Chondrocyte (in vitro differentiated cells): ENCODE data around the gene PRPF8. TPM values are rescaled to one million over a fixed set of nuclear protein-coding genes. Genes with fewer than 3 reads are reported as not detected.
A peak's percentile ranks its signal among the peaks of the same experiment; 100 is the strongest.

Source experiments
- DNase-seq: peaks from one replicate; pipeline ENCODE4 v3.0.0; 2021; ENCODE audit warnings: mixed read lengths, low spot score
- H3K27ac Mint-ChIP-seq: one replicate; pipeline ENCODE4 v1.8.0; 2021; ENCODE audit warnings: mild to moderate bottlenecking, moderate library complexity, mixed read lengths; ENCODE audit not compliant: unreplicated experiment
- H3K27me3 Mint-ChIP-seq: 2 replicates; pipeline ENCODE4 v1.8.0; 2021; ENCODE audit warnings: low read depth, mixed read lengths
- H3K36me3 Mint-ChIP-seq: 2 replicates; pipeline ENCODE4 v1.8.0; 2021; ENCODE audit warnings: low read depth, mixed read lengths
- H3K4me1 Mint-ChIP-seq: 2 replicates; pipeline ENCODE4 v1.8.0; 2021; ENCODE audit warnings: low read depth, mild to moderate bottlenecking, mixed read lengths
- H3K4me3 Mint-ChIP-seq: one replicate; pipeline ENCODE4 v1.8.0; 2021; ENCODE audit warnings: mild to moderate bottlenecking, moderate library complexity, mixed read lengths; ENCODE audit not compliant: unreplicated experiment
- H3K9me3 Mint-ChIP-seq: 2 replicates; pipeline ENCODE4 v1.8.0; 2021; ENCODE audit warnings: low read depth, mixed read lengths
- total RNA-seq: library from RNA; stranded (reverse); gene quantifications from 3 replicates; pipeline ENCODE4 v1.2.1, GENCODE V29; 2021
- TF ChIP-seq, protein P1 (sequence below): fragments of 200-600 bp; sonication (generic); IDR thresholded peaks from 2 replicates; pipeline ENCODE4 v1.5.0; 2021; ENCODE audit warnings: antibody characterized with exemption, mild to moderate bottlenecking, moderate library complexity

Gene PRPF8
- total RNA-seq, 1 donor from 2014 or later: 164 TPM

DNA sequence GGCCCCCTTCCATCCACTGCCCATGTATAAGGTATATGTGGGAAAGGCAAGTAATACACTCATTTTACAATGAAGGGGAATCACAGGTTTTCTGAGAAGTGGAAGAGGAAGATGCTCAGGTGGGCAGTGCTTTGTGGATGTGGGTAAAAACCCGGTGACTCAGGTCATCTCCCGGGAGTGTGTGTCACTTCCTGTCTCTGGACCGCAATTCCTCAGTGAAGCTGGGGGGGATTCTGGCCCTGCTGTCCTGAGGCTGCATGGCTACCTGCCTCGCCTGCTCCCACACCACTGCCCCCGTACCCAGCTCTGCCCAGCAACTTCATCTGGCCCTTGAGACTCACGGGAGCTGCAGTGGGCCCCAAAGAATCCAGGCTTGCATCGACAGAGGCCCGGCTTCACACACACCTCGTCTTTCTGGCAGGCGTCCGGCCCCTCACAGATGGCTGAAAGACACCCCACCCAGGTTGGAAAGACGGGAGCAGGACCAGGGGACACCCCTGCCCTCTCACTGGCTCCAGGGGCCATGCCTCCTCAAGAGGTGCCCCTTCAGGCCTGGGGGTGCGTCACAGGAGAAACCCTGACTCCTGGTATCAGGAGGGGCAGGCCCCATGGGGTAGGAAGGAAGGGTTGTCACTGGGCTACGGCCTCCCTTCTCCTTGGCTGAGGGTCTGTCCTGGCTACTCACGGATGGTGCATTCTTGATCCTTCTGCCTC lies 40.0 kb downstream of the PRPF8 start:
- no peak for DNase-seq
- Mint-ChIP-seq H3K4me3 (peak overlapping the region; percentile 71), H3K4me1 (peaks cover 12% of the 10 kb centered on the region), H3K9me3 (no peaks in the 10 kb centered on the region), H3K27me3 (peaks cover 2% of the 10 kb centered on the region), H3K36me3 (no peaks in the 10 kb centered on the region), H3K27ac (no peak overlapping the region)
- TF ChIP-seq, protein P1, sequence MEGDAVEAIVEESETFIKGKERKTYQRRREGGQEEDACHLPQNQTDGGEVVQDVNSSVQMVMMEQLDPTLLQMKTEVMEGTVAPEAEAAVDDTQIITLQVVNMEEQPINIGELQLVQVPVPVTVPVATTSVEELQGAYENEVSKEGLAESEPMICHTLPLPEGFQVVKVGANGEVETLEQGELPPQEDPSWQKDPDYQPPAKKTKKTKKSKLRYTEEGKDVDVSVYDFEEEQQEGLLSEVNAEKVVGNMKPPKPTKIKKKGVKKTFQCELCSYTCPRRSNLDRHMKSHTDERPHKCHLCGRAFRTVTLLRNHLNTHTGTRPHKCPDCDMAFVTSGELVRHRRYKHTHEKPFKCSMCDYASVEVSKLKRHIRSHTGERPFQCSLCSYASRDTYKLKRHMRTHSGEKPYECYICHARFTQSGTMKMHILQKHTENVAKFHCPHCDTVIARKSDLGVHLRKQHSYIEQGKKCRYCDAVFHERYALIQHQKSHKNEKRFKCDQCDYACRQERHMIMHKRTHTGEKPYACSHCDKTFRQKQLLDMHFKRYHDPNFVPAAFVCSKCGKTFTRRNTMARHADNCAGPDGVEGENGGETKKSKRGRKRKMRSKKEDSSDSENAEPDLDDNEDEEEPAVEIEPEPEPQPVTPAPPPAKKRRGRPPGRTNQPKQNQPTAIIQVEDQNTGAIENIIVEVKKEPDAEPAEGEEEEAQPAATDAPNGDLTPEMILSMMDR: no peak

- Mint-ChIP-seq H3K36me3 (no peaks in the 10 kb centered on the region), H3K27ac (no peak overlapping the region), H3K4me1 (peaks cover 12% of the 10 kb centered on the region), H3K4me3 (peak overlapping the region; percentile 71), H3K9me3 (no peaks in the 10 kb centered on the region), H3K27me3 (peaks cover 2% of the 10 kb centered on the region)
- TF ChIP-seq, protein P1: no peak
- DNase-seq: no peak
Measured at GRCh38 chr17:1643999-1644492, 40.6 kb downstream of the PRPF8 start.

DNA sequence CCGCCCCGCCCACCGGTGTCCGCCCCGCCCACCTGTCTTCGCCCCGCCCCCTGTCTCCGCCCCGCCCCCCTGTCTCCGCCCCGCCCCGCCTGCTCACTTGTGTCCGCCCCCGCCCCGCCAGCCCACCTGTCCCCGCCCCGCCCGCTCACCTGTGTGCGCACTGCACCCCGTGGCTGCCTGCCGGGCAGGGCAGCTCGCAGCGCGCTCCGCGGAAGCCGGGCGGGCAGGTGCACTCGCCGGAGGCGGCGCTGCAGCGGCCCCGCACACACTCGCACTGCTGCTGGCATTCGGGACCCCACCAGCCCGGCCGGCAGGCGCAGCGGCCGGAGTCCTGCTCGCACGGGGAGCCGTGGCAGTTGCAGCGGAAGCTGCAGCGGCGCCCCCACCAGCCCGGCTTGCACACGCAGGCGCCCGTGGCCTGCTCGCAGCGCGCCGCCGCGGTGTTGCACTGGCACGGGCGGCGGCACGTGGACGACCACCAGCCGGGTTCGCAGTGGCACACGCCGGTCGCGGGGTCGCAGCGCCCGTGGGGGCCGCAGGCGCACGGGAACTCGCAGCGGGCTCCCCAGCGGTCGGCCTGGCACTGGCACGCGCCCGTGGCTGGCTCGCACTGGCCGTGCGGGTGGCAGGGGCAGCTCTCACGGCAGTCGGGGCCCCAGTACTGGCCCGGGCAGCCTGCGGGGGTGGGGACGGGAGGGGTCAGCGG lies 41.2 kb downstream of the PRPF8 start:
- H3K9me3 Mint-ChIP-seq: no peaks in the 10 kb centered on the region
- H3K27ac Mint-ChIP-seq: no peak overlapping the region
- H3K27me3 Mint-ChIP-seq: peaks cover 2% of the 10 kb centered on the region
- H3K4me1 Mint-ChIP-seq: peaks cover 12% of the 10 kb centered on the region
- TF ChIP-seq, protein P1: peak; percentile 68
- DNase-seq: no peak
- H3K4me3 Mint-ChIP-seq: peak overlapping the region; percentile 71
- no peaks in the 10 kb centered on the region for H3K36me3 Mint-ChIP-seq

DNA sequence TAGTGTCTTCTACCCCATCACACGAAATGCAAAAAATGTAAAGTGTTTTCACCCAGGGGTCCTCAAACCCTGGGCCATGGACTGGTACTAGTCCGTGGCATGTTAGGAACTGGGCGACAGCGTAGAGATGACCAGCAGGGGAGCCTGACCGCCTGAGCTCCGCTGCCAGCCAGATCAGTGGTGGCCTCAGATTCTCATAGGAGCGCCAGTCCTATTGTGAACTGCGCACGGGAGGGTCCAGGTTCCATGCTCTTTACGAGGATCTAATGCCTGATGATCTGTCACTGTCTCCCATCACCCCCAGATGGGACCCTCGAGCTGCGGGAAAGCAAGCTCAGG lies 43.6 kb downstream of the PRPF8 start:
- Mint-ChIP-seq H3K9me3 (no peaks in the 10 kb centered on the region), H3K27me3 (peaks cover 2% of the 10 kb centered on the region), H3K4me1 (peaks cover 8% of the 10 kb centered on the region), H3K27ac (no peak overlapping the region), H3K4me3 (no peak overlapping the region), H3K36me3 (no peaks in the 10 kb centered on the region)
- DNase-seq: no peak
- TF ChIP-seq, protein P1: peak; percentile 13

DNA sequence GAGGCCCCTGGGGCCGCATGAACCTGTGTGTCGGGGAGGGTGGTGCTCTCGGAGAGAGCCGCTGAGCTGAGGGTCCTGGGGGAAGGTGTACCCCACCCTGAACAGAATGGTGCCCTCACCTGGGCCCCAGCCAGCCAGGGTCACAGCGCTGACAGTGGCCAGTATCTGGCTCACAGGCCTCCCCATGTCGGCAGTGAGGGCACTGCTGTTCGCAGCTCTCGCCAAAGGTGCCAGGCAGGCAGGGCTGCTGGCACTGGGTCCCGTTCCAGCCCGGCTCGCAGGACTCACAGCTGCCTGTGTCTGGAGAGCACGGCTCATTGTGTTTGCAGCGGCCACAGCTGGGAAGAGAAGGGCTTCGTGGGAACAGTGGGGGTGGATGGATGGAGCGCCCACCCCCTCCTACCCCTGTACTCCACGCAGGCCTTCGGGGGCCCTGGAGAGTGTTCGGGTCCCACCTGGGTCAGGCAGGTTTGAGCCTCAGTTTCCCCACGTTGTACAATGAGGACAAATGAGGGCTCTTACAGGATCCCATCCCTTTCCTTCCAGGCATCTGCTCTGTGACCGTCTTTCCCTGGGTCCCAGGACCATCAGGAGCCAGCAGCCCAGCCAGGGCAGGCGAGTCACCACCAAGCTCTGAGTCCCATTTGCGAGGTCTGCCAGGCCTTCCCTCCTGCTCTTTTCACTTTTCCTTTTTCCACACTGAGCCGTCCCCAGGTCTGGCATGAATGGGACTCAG lies 44.2 kb downstream of the PRPF8 start:
- H3K36me3 Mint-ChIP-seq: no peaks in the 10 kb centered on the region
- H3K27me3 Mint-ChIP-seq: peaks cover 2% of the 10 kb centered on the region
- no peak overlapping the region for H3K4me3 Mint-ChIP-seq
- peaks cover 8% of the 10 kb centered on the region for H3K4me1 Mint-ChIP-seq
- no peak for DNase-seq
- no peaks in the 10 kb centered on the region for H3K9me3 Mint-ChIP-seq
- TF ChIP-seq, protein P1: no peak
- no peak overlapping the region for H3K27ac Mint-ChIP-seq
